ENCODE results near the gene SCP2.
"Not testable (repeated sequence)": the region's sequence is repeated elsewhere in the genome, so short reads cannot be mapped to it uniquely, and the experiment has no call there.

The SCP2 gene

DNA sequence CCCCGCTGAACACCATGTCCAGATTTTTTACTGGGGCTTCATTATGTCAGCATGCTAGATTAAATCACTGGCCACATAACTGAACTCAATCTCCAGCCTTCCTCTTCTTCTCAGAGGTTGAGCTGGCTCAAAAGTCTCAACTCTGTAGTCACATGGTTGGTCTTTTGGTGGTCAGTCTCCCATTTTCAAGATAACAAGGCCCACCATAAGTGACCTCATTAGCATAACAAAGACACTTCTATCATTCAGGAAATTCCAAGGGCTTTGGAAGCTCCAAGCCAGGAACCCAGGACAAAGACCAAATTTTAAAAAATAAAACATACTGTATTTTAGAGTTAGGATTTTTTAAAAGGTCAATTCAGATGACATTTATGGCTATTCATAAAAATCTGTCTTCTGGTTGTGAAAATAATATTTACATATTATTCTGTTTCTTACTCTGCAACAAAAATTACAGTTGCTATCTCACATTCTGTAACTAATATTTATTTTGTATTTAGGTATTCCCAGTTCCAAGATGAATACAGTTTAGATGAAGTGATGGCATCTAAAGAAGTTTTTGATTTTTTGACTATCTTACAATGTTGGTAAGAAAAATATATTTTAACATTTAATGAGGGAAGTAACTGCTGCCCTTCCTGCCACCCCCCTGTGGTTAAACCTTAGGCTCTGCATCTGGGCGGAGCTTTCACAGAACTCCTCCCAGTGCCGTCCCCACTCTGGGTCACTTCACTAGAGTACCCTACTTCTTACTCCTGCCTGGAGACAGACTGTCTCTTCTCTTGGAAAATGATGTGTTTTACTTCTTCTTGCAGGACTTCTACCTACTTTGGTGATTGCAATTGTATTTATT lies 49.3 kb downstream of the SCP2 start:
- no peaks in the 10 kb centered on the region for H3K27me3 ChIP-seq (ENCODE audit: control insufficient read depth in 1 of 2, insufficient read depth in 2 of 2, low read length in 2 of 2)
- peaks cover 49% of the 10 kb centered on the region for H3K36me3 ChIP-seq (ENCODE audit: insufficient read depth, low read length)
- no peak overlapping the region for H3K27ac ChIP-seq (ENCODE audit: low read depth, low read length)
- H3K9me3 ChIP-seq (ENCODE audit: low read length): no peaks in the 10 kb centered on the region
- H3K9ac ChIP-seq (ENCODE audit: low read length): no peak overlapping the region
- no peak overlapping the region for H3K4me3 ChIP-seq (ENCODE audit: low read depth in 1 of 2, low read length in 2 of 2)
- H3K4me1 ChIP-seq (ENCODE audit: insufficient read depth, low read length): no peaks in the 10 kb centered on the region

- Histone ChIP-seq H3K9ac (ENCODE audit: low read length) (no peak overlapping the region), H3K27ac (ENCODE audit: low read depth, low read length) (no peak overlapping the region), H3K36me3 (ENCODE audit: insufficient read depth, low read length) (peaks cover 49% of the 10 kb centered on the region), H3K4me3 (ENCODE audit: low read depth in 1 of 2, low read length in 2 of 2) (no peak overlapping the region), H3K9me3 (ENCODE audit: low read length) (no peaks in the 10 kb centered on the region), H3K4me1 (ENCODE audit: insufficient read depth, low read length) (no peaks in the 10 kb centered on the region), H3K27me3 (ENCODE audit: control insufficient read depth in 1 of 2, insufficient read depth in 2 of 2, low read length in 2 of 2) (no peaks in the 10 kb centered on the region)
Observed at GRCh38 chr1:52978045-52978444, 51.0 kb downstream of the SCP2 start.

GRCh38 chr1:52992733-52993132 lies 65.7 kb downstream of the SCP2 start:
- not testable (repeated sequence) for H3K9ac ChIP-seq (ENCODE audit: low read length); H3K27me3 ChIP-seq (ENCODE audit: control insufficient read depth in 1 of 2, insufficient read depth in 2 of 2, low read length in 2 of 2); H3K27ac ChIP-seq (ENCODE audit: low read depth, low read length); H3K9me3 ChIP-seq (ENCODE audit: low read length); H3K4me3 ChIP-seq (ENCODE audit: low read depth in 1 of 2, low read length in 2 of 2); H3K4me1 ChIP-seq (ENCODE audit: insufficient read depth, low read length)
- H3K36me3 ChIP-seq (ENCODE audit: insufficient read depth, low read length): peaks cover 28% of the 10 kb centered on the region

DNA sequence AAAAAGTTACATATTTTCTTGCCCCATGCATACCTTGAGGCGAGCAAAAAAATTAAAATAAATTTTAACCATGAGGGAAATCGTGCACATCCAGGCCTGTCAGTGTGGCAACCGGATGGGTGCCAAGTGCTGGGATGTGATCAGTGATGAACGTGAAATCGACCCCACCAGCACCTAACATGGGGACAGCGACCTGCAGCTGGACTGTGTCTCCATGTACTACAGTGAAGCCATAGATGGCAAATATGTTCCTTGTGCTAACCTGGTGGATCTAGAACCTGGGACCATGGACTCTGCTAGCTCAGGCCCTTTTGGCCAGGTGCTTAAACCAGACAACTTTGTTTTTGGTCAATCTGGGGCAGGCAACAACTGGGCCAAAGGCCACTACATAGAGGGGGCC lies 67.6 kb downstream of the SCP2 start:
- H3K27me3 ChIP-seq (ENCODE audit: control insufficient read depth in 1 of 2, insufficient read depth in 2 of 2, low read length in 2 of 2): no peaks in the 10 kb centered on the region
- H3K36me3 ChIP-seq (ENCODE audit: insufficient read depth, low read length): peaks cover 15% of the 10 kb centered on the region
- H3K4me3 ChIP-seq (ENCODE audit: low read depth in 1 of 2, low read length in 2 of 2): no peak overlapping the region
- no peak overlapping the region for H3K9ac ChIP-seq (ENCODE audit: low read length)
- no peaks in the 10 kb centered on the region for H3K9me3 ChIP-seq (ENCODE audit: low read length)
- no peak overlapping the region for H3K27ac ChIP-seq (ENCODE audit: low read depth, low read length)
- H3K4me1 ChIP-seq (ENCODE audit: insufficient read depth, low read length): no peaks in the 10 kb centered on the region

GRCh38 chr1:52996653-52997052 lies 69.6 kb downstream of the SCP2 start:
- no peaks in the 10 kb centered on the region for H3K4me1 ChIP-seq (ENCODE audit: insufficient read depth, low read length)
- no peak overlapping the region for H3K27ac ChIP-seq (ENCODE audit: low read depth, low read length)
- no peak overlapping the region for H3K9ac ChIP-seq (ENCODE audit: low read length)

DNA sequence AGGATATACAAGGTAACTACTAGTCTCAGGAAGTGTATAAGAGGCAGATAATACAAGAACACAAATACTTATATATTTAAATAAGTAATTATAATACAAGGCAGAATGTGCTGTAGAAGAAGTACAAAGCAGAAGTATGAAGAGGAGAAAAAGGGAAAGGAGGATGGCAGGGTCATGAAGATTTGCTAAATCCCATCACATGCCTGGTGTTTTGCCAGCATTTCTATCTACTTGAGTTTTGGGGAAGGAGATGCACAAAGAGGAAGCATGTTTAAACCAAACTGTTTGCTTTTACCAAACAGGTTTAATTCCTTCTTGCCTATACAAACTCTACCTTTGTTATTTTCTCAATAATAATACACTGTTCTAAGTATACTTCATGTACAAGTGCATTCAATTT lies 74.1 kb downstream of the SCP2 start:
- H3K4me3 ChIP-seq (ENCODE audit: low read depth in 1 of 2, low read length in 2 of 2): no peak overlapping the region

More at GRCh38 chr1:52996653-52997052, 69.6 kb downstream of the SCP2 start:
- H3K27me3 ChIP-seq (ENCODE audit: control insufficient read depth in 1 of 2, insufficient read depth in 2 of 2, low read length in 2 of 2): no peaks in the 10 kb centered on the region
- H3K9me3 ChIP-seq (ENCODE audit: low read length): no peaks in the 10 kb centered on the region
- H3K36me3 ChIP-seq (ENCODE audit: insufficient read depth, low read length): peaks cover 13% of the 10 kb centered on the region
- no peak overlapping the region for H3K4me3 ChIP-seq (ENCODE audit: low read depth in 1 of 2, low read length in 2 of 2)

DNA sequence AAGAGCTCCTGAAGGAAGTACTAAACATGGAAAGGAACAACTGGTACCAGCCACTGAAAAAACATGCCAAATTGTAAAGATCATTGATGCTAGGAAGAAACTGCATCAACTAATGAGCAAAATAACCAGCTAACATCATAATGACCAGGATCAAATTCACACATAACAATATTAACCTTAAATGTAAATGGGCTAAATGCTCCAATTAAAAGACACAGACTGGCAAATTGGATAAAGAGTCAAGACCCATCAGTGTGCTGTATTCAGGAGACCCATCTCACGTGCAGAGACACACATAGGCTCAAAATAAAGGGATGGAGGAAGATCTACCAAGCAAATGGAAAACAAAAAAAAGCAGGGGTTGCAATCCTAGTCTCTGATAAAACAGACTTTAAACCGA lies 79.5 kb downstream of the SCP2 start:
- not testable (repeated sequence) for H3K4me1 ChIP-seq (ENCODE audit: insufficient read depth, low read length); H3K4me3 ChIP-seq (ENCODE audit: low read depth in 1 of 2, low read length in 2 of 2); H3K9ac ChIP-seq (ENCODE audit: low read length); H3K9me3 ChIP-seq (ENCODE audit: low read length); H3K27me3 ChIP-seq (ENCODE audit: control insufficient read depth in 1 of 2, insufficient read depth in 2 of 2, low read length in 2 of 2); H3K27ac ChIP-seq (ENCODE audit: low read depth, low read length)
- peaks cover 15% of the 10 kb centered on the region for H3K36me3 ChIP-seq (ENCODE audit: insufficient read depth, low read length)

More for the DNA sequence above, 74.1 kb downstream of the SCP2 start:
- H3K9ac ChIP-seq (ENCODE audit: low read length): no peak overlapping the region
- H3K4me1 ChIP-seq (ENCODE audit: insufficient read depth, low read length): no peaks in the 10 kb centered on the region
- H3K27ac ChIP-seq (ENCODE audit: low read depth, low read length): no peak overlapping the region
- H3K27me3 ChIP-seq (ENCODE audit: control insufficient read depth in 1 of 2, insufficient read depth in 2 of 2, low read length in 2 of 2): no peaks in the 10 kb centered on the region
- no peaks in the 10 kb centered on the region for H3K9me3 ChIP-seq (ENCODE audit: low read length)
- H3K36me3 ChIP-seq (ENCODE audit: insufficient read depth, low read length): peaks cover 15% of the 10 kb centered on the region

GRCh38 chr1:53010247-53010646 lies 83.2 kb downstream of the SCP2 start:
- not testable (repeated sequence) for H3K9me3 ChIP-seq (ENCODE audit: low read length); H3K4me3 ChIP-seq (ENCODE audit: low read depth in 1 of 2, low read length in 2 of 2); H3K36me3 ChIP-seq (ENCODE audit: insufficient read depth, low read length); H3K27me3 ChIP-seq (ENCODE audit: control insufficient read depth in 1 of 2, insufficient read depth in 2 of 2, low read length in 2 of 2); H3K27ac ChIP-seq (ENCODE audit: low read depth, low read length); H3K4me1 ChIP-seq (ENCODE audit: insufficient read depth, low read length); H3K9ac ChIP-seq (ENCODE audit: low read length)

DNA sequence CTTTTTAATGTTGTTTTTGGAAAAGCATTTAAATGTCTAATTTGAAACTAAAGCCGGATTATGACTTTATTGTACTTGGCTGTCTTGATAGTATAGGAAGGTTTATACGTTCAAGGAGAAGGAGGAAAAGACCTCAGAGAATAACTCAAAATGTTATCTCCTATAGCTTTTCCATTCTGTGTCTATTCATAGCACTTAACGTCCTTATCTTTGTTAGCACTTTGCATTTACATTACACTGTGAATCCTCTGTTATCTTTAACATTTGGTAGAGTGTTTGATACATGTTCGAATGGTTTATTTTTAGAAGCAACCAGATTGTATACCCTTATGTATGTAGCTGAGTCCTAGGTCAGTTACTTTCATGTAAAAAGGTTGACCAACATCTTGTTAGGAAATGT lies 84.1 kb downstream of the SCP2 start:
- Histone ChIP-seq H3K9me3 (ENCODE audit: low read length) (no peaks in the 10 kb centered on the region), H3K27me3 (ENCODE audit: control insufficient read depth in 1 of 2, insufficient read depth in 2 of 2, low read length in 2 of 2) (no peaks in the 10 kb centered on the region), H3K27ac (ENCODE audit: low read depth, low read length) (no peak overlapping the region), H3K36me3 (ENCODE audit: insufficient read depth, low read length) (no peaks in the 10 kb centered on the region), H3K9ac (ENCODE audit: low read length) (no peak overlapping the region), H3K4me1 (ENCODE audit: insufficient read depth, low read length) (peaks cover 7% of the 10 kb centered on the region), H3K4me3 (ENCODE audit: low read depth in 1 of 2, low read length in 2 of 2) (no peak overlapping the region)

- no peaks in the 10 kb centered on the region for H3K27me3 ChIP-seq (ENCODE audit: control insufficient read depth in 1 of 2, insufficient read depth in 2 of 2, low read length in 2 of 2)
- peak overlapping the region; percentile 36 to 73 for H3K4me3 ChIP-seq (ENCODE audit: low read depth in 1 of 2, low read length in 2 of 2)
- peaks cover 14% of the 10 kb centered on the region for H3K4me1 ChIP-seq (ENCODE audit: insufficient read depth, low read length)
- H3K9me3 ChIP-seq (ENCODE audit: low read length): no peaks in the 10 kb centered on the region
- no peaks in the 10 kb centered on the region for H3K36me3 ChIP-seq (ENCODE audit: insufficient read depth, low read length)
- H3K9ac ChIP-seq (ENCODE audit: low read length): peak overlapping the region; percentile 32
- peak overlapping the region; percentile 69 for H3K27ac ChIP-seq (ENCODE audit: low read depth, low read length)
Observed at GRCh38 chr1:53014791-53015507, 87.9 kb downstream of the SCP2 start.

GRCh38 chr1:53015508-53015860 lies 88.4 kb downstream of the SCP2 start:
- peak overlapping the region; percentile 69 for H3K27ac ChIP-seq (ENCODE audit: low read depth, low read length)
- H3K4me1 ChIP-seq (ENCODE audit: insufficient read depth, low read length): peaks cover 14% of the 10 kb centered on the region
- no peaks in the 10 kb centered on the region for H3K9me3 ChIP-seq (ENCODE audit: low read length)
- H3K9ac ChIP-seq (ENCODE audit: low read length): peak overlapping the region; percentile 32
- H3K4me3 ChIP-seq (ENCODE audit: low read depth in 1 of 2, low read length in 2 of 2): peak overlapping the region; percentile 36 to 73
- no peaks in the 10 kb centered on the region for H3K36me3 ChIP-seq (ENCODE audit: insufficient read depth, low read length)
- H3K27me3 ChIP-seq (ENCODE audit: control insufficient read depth in 1 of 2, insufficient read depth in 2 of 2, low read length in 2 of 2): no peaks in the 10 kb centered on the region
